ENCODE results near the gene ETS1. TPM values are rescaled to one million over a fixed set of nuclear protein-coding genes. Genes with fewer than 3 reads are reported as not detected.

ETS1 gene
- total RNA-seq, 2 experiments from 2014 or later: 203 to 466 TPM

DNA sequence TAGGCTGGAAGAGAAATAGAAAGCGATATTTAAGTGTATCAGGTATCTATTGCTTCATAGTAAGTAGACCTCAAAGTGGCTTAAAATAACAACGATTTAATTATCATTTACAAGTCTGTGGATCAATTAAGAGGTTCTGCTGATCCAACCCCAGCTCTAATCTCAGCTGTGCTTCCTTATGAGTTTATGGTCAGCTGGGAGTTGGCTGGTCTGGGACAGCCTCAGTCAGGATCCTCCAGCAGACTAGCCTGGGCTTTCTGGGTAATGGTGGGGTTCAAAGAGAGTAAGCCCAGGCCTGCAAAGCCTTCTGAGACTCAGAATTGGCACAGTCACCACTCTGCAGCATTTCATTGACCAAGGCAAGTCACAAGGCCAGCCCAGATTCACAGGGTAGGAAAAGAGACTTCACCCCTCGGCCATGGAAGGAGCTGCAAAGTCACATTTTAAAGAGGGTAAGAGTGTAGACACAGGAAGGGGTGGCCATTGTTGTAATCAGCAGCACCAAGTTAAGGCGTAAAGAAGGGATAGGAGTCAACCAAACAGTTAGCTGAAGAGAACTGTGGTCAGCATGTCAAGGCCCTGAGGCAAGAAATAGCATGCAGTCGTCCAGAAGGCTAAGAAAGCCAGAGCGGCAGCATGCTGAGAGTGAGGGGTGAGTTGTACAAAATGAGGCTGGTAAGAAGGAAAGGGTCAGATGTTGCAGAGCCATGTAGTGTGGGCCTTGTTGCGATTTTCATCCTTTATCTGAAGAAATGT lies 168.2 kb downstream of the ETS1 start:
- Histone ChIP-seq H3K4me2 (ENCODE audit: low read length) (no peak overlapping the region), H2AFZ (ENCODE audit: low read length) (no peak overlapping the region), H3K4me1 (ENCODE audit: insufficient read depth, low read length, poor library complexity, severe bottlenecking) (no peaks in the 10 kb centered on the region), H3K4me3 (ENCODE audit: low read depth, low read length, poor library complexity, severe bottlenecking) (no peak overlapping the region), H4K20me1 (ENCODE audit: insufficient read depth, low read length) (no peaks in the 10 kb centered on the region), H3K9me2 (ENCODE audit: insufficient read depth, low read length) (no peaks in the 10 kb centered on the region), H3K36me3 (ENCODE audit: insufficient read depth, low read length) (no peaks in the 10 kb centered on the region), H3K79me2 (ENCODE audit: insufficient read depth, low read depth, low read length) (no peaks in the 10 kb centered on the region), H3K9me3 (ENCODE audit: low read length) (no peaks in the 10 kb centered on the region), H3K27ac (ENCODE audit: low read depth, low read length, poor library complexity, severe bottlenecking) (no peak overlapping the region)
- ChIA-PET POLR2A (interaction anchor here (1.0 to 3.3 kb wide), 7 partner anchors 10 to 38 kb away, joined by 3 to 21 read pairs (median 8); no protein-coding TSS in a partner anchor), CTCF (ENCODE audit: unreplicated experiment) (no interaction called here)
- no TSS peak for BruUV-seq (replicated peaks)
- TF ChIP-seq, protein P1, sequence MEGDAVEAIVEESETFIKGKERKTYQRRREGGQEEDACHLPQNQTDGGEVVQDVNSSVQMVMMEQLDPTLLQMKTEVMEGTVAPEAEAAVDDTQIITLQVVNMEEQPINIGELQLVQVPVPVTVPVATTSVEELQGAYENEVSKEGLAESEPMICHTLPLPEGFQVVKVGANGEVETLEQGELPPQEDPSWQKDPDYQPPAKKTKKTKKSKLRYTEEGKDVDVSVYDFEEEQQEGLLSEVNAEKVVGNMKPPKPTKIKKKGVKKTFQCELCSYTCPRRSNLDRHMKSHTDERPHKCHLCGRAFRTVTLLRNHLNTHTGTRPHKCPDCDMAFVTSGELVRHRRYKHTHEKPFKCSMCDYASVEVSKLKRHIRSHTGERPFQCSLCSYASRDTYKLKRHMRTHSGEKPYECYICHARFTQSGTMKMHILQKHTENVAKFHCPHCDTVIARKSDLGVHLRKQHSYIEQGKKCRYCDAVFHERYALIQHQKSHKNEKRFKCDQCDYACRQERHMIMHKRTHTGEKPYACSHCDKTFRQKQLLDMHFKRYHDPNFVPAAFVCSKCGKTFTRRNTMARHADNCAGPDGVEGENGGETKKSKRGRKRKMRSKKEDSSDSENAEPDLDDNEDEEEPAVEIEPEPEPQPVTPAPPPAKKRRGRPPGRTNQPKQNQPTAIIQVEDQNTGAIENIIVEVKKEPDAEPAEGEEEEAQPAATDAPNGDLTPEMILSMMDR (conservative IDR thresholded peaks at IDR 0.05; ENCODE audit: low read length): no peak
- TF ChIP-seq EZH2phosphoT487 (IDR thresholded peaks at IDR 0.05; ENCODE audit: borderline replicate concordance, low read depth, low read length): no peak
- intact Hi-C loops (cut with micrococcal nuclease; ENCODE audit: unreplicated experiment): no loop called here
- DNase-seq (ENCODE audit: low spot score): no peak

DNA sequence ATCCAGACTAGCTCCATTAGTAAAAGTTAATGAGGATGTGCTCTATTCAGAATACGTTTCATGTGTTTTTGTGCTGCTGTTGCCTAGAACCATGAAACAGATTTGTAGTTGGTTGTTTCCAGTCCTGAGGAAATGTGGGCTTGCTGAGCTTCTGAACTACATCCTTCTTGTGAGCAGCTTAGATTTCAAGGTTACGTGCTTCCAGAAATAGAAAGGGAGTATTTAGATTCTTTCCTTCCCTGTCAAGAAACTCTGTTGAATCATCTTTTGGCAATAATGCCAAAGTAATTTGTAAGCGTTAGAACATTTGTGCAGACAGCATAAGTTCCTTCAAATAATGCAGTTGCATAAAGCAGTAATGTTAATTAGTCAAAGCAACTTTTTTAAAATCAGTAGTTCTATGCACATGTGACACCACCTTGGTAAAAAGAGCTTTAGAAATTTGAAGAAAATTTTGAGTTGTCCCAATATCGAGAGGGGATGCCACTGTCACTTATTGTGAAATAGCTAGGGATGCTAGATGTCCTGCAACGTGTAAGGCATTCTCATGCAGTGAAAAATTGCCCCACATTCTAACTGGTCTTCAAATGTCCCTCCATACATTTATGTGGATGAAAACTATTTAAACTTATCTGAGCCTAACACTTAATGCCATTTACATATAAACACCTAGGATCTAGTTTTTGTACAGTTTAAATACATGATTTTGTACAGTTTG lies 169.6 kb downstream of the ETS1 start:
- TF ChIP-seq, protein P1 (conservative IDR thresholded peaks at IDR 0.05; ENCODE audit: low read length): no peak
- no peak for TF ChIP-seq EZH2phosphoT487 (IDR thresholded peaks at IDR 0.05; ENCODE audit: borderline replicate concordance, low read depth, low read length)
- no peaks in the 10 kb centered on the region for H3K9me2 ChIP-seq (ENCODE audit: insufficient read depth, low read length)
- no peaks in the 10 kb centered on the region for H4K20me1 ChIP-seq (ENCODE audit: insufficient read depth, low read length)
- no peaks in the 10 kb centered on the region for H3K36me3 ChIP-seq (ENCODE audit: insufficient read depth, low read length)
- no peak overlapping the region for H3K4me2 ChIP-seq (ENCODE audit: low read length)
- CTCF ChIA-PET (ENCODE audit: unreplicated experiment): interaction anchor here (0.6 kb wide), 2 partner anchors 12 to 15 kb away, joined by 3 read pairs; no protein-coding TSS in a partner anchor
- DNase-seq (ENCODE audit: low spot score): no peak
- H3K4me1 ChIP-seq (ENCODE audit: insufficient read depth, low read length, poor library complexity, severe bottlenecking): peaks cover 3% of the 10 kb centered on the region
- H3K4me3 ChIP-seq (ENCODE audit: low read depth, low read length, poor library complexity, severe bottlenecking): no peak overlapping the region
- H3K79me2 ChIP-seq (ENCODE audit: insufficient read depth, low read depth, low read length): no peaks in the 10 kb centered on the region
- H2AFZ ChIP-seq (ENCODE audit: low read length): no peak overlapping the region; the same call in 1 of the 2 replicates
- POLR2A ChIA-PET: interaction anchor here (0.5 to 3.3 kb wide), 12 partner anchors 9 to 51 kb away, joined by 3 to 21 read pairs (median 5); no protein-coding TSS in a partner anchor
- no peaks in the 10 kb centered on the region for H3K9me3 ChIP-seq (ENCODE audit: low read length)
- intact Hi-C loops (cut with micrococcal nuclease; ENCODE audit: unreplicated experiment): no loop called here
- H3K27ac ChIP-seq (ENCODE audit: low read depth, low read length, poor library complexity, severe bottlenecking): no peak overlapping the region
- BruUV-seq (replicated peaks): no TSS peak
